CD4-positive, alpha-beta memory T cell (primary cell): ENCODE results near the gene MOV10L1. TPM values are rescaled to one million over a fixed set of nuclear protein-coding genes. Genes with fewer than 3 reads are reported as not detected.

Experiments used
- CTCF ChIA-PET: fragments of 350-600 bp; sonication (Branson Sonifier 250); formaldehyde crosslinking; loops from one replicate; lab custom pipeline; 2021; ENCODE audit warnings: inconsistent platforms; ENCODE audit not compliant: partially characterized antibody; lab: Charles Lee
- POLR2A ChIA-PET: fragments of 350-600 bp; sonication (Branson Sonifier 250); formaldehyde crosslinking; loops from one replicate; lab custom pipeline; 2021; ENCODE audit not compliant: partially characterized antibody; lab: Charles Lee
- DNase-seq, 5 donors: peaks; one replicate each; pipeline versions ENCODE4 v3.0.0 to v3.0.0-alpha.2; 2020 to 2022; ENCODE audit warnings: mixed read lengths in 1 of 5
- H3K27ac ChIP-seq: one replicate; pipeline ENCODE4 v1.7.0; 2013; ENCODE audit warnings: low read depth, low read length
- H3K27me3 ChIP-seq: 2 replicates; pipeline ENCODE4 v1.7.0; 2013; ENCODE audit warnings: mild to moderate bottlenecking, low read length, moderate library complexity; ENCODE audit not compliant: insufficient read depth
- H3K36me3 ChIP-seq: 2 replicates; pipeline ENCODE4 v1.7.0; 2013; ENCODE audit warnings: mild to moderate bottlenecking, low read length, moderate library complexity; ENCODE audit not compliant: insufficient read depth
- H3K4me1 ChIP-seq: 2 replicates; pipeline ENCODE4 v1.7.0; 2013; ENCODE audit warnings: mild to moderate bottlenecking, low read length, moderate library complexity; ENCODE audit not compliant: insufficient read depth
- H3K4me3 ChIP-seq, 2 donors: one replicate each; pipeline ENCODE4 v1.7.0; 2013; ENCODE audit warnings: low read length in 2 of 2, mild to moderate bottlenecking in 1 of 2
- H3K9me3 ChIP-seq, 2 donors: one replicate each; pipeline ENCODE4 v1.7.0; 2013; ENCODE audit warnings: low read length in 2 of 2, control low read depth in 1 of 2; ENCODE audit not compliant: control insufficient read depth in 1 of 2
- H3K27ac Mint-ChIP-seq, 7 donors: one replicate each; pipeline ENCODE4 v1.8.0; 2020 to 2021; ENCODE audit warnings: mixed read lengths in 7 of 7, mild to moderate bottlenecking in 6 of 7, inconsistent platforms in 3 of 7, moderate library complexity in 3 of 7
- H3K27me3 Mint-ChIP-seq, 2 donors: one replicate each; pipeline ENCODE4 v1.8.0; 2020 to 2021; ENCODE audit warnings: mixed read lengths in 2 of 2
- H3K36me3 Mint-ChIP-seq, 2 donors: one replicate each; pipeline ENCODE4 v1.8.0; 2020 to 2021; ENCODE audit warnings: mixed read lengths in 2 of 2, inconsistent platforms in 1 of 2, mild to moderate bottlenecking in 1 of 2
- H3K4me1 Mint-ChIP-seq, 4 donors: one replicate each; pipeline ENCODE4 v1.8.0; 2020 to 2021; ENCODE audit warnings: mixed read lengths in 4 of 4, mild to moderate bottlenecking in 1 of 4
- H3K4me3 Mint-ChIP-seq, 8 donors: one replicate each; pipeline ENCODE4 v1.8.0; 2020 to 2021; ENCODE audit warnings: mixed read lengths in 8 of 8, mild to moderate bottlenecking in 7 of 8, moderate library complexity in 6 of 8, inconsistent platforms in 3 of 8
- H3K9me3 Mint-ChIP-seq, 8 donors: one replicate each; pipeline ENCODE4 v1.8.0; 2020 to 2021; ENCODE audit warnings: mixed read lengths in 8 of 8, mild to moderate bottlenecking in 5 of 8, inconsistent platforms in 3 of 8, moderate library complexity in 1 of 8
- intact Hi-C: fragments of 100-400 bp; cut with micrococcal nuclease; formaldehyde crosslinking; loops from one replicate; pipeline ENCODE4 v1.15.1; 2023
- polyA plus RNA-seq, 2 donors: library from polyadenylated mRNA; unstranded; fragments of 300-500 nt; fragmentation: Illumina TruSeq; gene quantifications; one replicate each; pipeline ENCODE4 v1.2.3, GENCODE V29; 2021
- total RNA-seq, 2 experiments: library from RNA; stranded (reverse); gene quantifications; one replicate each; pipeline ENCODE4 v1.2.3, GENCODE V29; 2021

MOV10L1 gene
- total and polyA plus RNA-seq, 4 experiments from 2014 or later, result not detected

DNA sequence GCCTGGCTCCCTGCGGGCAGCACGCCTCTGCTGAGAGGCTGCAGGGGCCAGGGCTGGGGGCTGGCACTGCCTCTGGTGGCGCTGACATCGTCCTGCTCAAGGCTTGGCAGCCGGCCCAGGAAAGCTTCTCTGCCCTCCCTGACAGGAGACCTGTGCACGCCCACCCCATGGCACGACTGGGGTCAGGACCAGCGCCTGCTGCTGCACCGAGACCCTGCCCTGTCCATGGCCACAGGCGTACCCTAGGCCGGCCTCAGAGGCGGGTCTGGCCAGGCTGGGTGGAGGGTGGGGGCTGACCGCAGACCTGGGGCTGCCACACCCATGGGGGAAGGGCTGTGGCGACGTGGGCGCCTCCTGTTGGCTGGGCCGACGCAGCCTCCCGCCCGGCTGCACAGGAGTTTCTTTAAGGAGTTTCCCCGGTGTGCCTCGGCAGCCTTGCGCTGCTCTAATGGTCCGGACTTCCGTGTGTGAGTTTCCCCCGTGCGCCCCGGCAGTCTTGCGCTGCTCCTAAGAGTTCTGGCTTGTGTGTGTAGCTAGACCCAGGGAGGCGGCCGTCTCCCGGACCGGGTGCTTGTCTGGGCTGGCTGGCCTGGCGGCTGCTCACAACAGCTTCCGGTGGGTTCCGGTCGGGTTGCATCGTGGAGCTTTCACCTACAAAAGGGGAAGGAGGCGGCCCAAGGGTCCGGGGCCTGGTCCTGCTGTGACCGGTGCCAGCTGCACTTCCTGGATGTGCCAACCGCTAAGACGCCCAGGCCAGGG, 100.6 kb downstream of the MOV10L1 start:
- peak overlapping the region; percentile 52 to 91 for H3K4me3 ChIP-seq

DNA sequence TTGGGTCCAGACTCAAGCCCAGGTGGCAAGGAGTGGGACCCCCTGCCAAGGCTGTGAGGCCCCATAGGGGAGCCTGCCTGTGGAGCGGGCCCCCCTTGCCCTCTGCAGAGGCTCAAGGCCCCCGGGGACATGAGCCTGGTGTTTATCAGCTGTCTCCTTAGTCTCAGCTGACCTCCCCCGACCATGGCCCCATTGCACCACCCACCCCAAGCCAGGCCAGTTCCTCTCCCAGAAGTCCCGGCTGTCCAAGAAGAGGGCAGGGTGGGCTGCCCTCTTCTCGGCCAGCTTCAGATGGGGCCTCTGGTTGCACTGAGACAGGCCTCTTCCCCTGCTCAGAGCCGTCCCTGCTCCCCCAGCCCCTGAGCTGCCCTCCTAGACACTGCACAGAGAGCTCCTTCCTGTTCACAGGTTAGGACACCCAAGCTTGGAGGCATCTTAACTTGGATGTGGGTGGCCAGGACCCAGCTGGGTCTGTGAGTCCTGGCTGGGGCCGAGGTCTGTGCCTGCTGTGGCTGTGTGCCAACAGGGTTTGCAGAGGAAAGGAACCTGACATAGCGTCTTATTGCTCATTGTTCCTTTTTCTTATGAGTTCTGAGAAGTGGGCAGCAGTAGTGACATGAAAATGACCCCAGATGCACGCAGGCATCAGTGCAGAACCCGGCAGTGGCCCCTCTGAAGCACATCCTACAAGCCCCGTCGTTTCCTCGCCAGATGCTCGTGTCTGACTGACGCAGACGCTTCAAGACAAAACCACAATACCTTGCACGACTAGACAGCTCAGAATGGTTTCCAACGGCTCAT, 101.3 kb downstream of the MOV10L1 start:
- Mint-ChIP-seq H3K36me3 (peaks cover 0 to 22% of the 10 kb centered on the region in 2 donors), H3K4me1 (peaks cover 16 to 57% (median 41%) of the 10 kb centered on the region in 4 donors), H3K27ac (peak overlapping the region; percentile 96 to 100 (median 99)), H3K27me3 (no peaks in the 10 kb centered on the region), H3K4me3 (peak overlapping the region; percentile 84 to 95 (median 90)), H3K9me3 (no peaks in the 10 kb centered on the region)
- DNase-seq, result peak; percentile 85 to 94 (median 88)
- ChIA-PET POLR2A (interaction anchor here (0.7 to 4.5 kb wide), 27 partner anchors 9 to 430 kb away, joined by 3 to 73 read pairs (median 5); partner anchors contain the start of genes HDAC10, LMF2, NCAPH2 and SELENOO), CTCF (interaction anchor here (0.7 to 2.6 kb wide), 10 partner anchors 17 to 437 kb away, joined by 3 to 11 read pairs (median 4); partner anchors contain the start of genes ARSA and SCO2)
- peak overlapping the region; percentile 97 for H3K27ac ChIP-seq
- H3K4me3 ChIP-seq, result peak overlapping the region; percentile 52 to 91
- intact Hi-C loops, result loop anchor here (1.0 to 5.0 kb wide), 5 partner anchors 9 to 430 kb away; partner anchors contain the start of genes SCO2 and TUBGCP6
- peaks cover 21% of the 10 kb centered on the region for H3K36me3 ChIP-seq
- peaks cover 68% of the 10 kb centered on the region for H3K4me1 ChIP-seq
- H3K27me3 ChIP-seq, result no peaks in the 10 kb centered on the region
- H3K9me3 ChIP-seq, result no peaks in the 10 kb centered on the region

More for the DNA sequence above, 100.6 kb downstream of the MOV10L1 start:
- H3K4me1 Mint-ChIP-seq, result peaks cover 18 to 59% (median 43%) of the 10 kb centered on the region in 4 donors
- H3K9me3 Mint-ChIP-seq, result no peaks in the 10 kb centered on the region
- no peaks in the 10 kb centered on the region for H3K27me3 Mint-ChIP-seq
- Histone ChIP-seq H3K4me1 (peaks cover 69% of the 10 kb centered on the region), H3K9me3 (no peaks in the 10 kb centered on the region), H3K36me3 (peaks cover 21% of the 10 kb centered on the region), H3K27me3 (no peaks in the 10 kb centered on the region), H3K27ac (peak overlapping the region; percentile 97)
- peak overlapping the region; percentile 84 to 95 (median 90) for H3K4me3 Mint-ChIP-seq
- ChIA-PET POLR2A (interaction anchor here (0.6 to 4.5 kb wide), 26 partner anchors 8 to 431 kb away, joined by 3 to 73 read pairs (median 5); partner anchors contain the start of genes HDAC10, LMF2, NCAPH2 and SCO2), CTCF (interaction anchor here (0.7 to 2.6 kb wide), 9 partner anchors 18 to 437 kb away, joined by 3 to 11 read pairs (median 4); partner anchors contain the start of genes ARSA and SCO2)
- peak overlapping the region; percentile 96 to 100 (median 99) for H3K27ac Mint-ChIP-seq
- intact Hi-C loops, result loop anchor here (1.0 to 5.0 kb wide), 5 partner anchors 10 to 430 kb away; partner anchors contain the start of genes SCO2 and TUBGCP6
- H3K36me3 Mint-ChIP-seq, result peaks cover 0 to 19% of the 10 kb centered on the region in 2 donors
- DNase-seq, result peak; percentile 85 to 89 (median 87)

DNA sequence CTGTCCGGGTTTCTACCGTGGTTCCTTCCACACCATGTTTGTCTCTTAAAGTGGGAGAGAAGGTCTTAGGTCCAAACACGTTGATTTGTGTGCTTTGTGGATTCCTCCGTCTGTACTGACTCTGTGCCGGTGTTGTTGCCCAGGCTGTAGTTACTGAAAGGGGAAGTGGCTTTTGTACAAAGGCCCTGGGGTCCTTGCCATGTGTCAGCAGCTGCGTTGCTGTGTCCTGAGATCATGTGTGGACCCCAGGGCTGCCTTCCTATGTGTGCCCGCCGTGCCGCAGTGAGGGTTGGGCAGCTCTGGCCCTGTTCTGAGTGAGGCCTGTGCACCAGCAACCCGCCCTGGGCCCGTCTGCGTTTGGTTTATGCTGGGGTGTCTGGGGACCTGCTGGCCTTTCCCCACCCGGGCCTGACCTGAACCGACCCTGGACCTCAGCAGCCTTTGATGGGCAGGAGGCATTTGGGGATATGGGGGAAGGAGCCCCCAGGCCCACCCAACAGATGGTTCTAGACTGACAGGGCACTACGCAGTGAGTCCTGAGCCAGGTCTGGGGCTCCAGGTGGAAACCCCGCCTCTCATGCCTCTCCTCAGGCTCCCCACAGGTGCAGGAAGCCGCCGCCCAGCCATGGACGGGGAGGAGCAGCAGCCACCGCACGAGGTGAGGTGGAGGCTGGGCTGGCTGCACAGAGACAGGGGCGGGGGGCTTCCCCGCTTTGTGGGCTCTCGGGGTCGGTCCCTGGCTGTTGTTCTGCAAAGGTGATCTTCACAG, 102.8 kb downstream of the MOV10L1 start:
- Histone ChIP-seq H3K9me3 (no peaks in the 10 kb centered on the region), H3K36me3 (peaks cover 25% of the 10 kb centered on the region), H3K27me3 (no peaks in the 10 kb centered on the region), H3K27ac (peak overlapping the region; percentile 97), H3K4me1 (peaks cover 57% of the 10 kb centered on the region), H3K4me3 (peak overlapping the region in 1 of 2 donors; percentile 48)
- Mint-ChIP-seq H3K27ac (peak overlapping the region; percentile 96 to 100 (median 99)), H3K27me3 (no peaks in the 10 kb centered on the region), H3K4me1 (peaks cover 12 to 46% (median 32%) of the 10 kb centered on the region in 4 donors), H3K36me3 (peaks cover 0 to 20% of the 10 kb centered on the region in 2 donors), H3K4me3 (peak overlapping the region; percentile 67 to 95 (median 88)), H3K9me3 (no peaks in the 10 kb centered on the region)
- ChIA-PET CTCF (interaction anchor here (1.3 kb wide), 1 partner anchor 22 kb away, joined by 4 read pairs; no protein-coding TSS in a partner anchor), POLR2A (interaction anchor here (1.6 to 4.5 kb wide), 5 partner anchors 8 to 231 kb away, joined by 6 to 73 read pairs (median 14); partner anchors contain the start of genes HDAC10, SELENOO and TUBGCP6)
- DNase-seq, result peak; percentile 59 to 80 (median 68)
- intact Hi-C loops, result loop anchor here (5.0 kb wide), 1 partner anchor 335 kb away; the partner anchor contains the start of gene SCO2

DNA sequence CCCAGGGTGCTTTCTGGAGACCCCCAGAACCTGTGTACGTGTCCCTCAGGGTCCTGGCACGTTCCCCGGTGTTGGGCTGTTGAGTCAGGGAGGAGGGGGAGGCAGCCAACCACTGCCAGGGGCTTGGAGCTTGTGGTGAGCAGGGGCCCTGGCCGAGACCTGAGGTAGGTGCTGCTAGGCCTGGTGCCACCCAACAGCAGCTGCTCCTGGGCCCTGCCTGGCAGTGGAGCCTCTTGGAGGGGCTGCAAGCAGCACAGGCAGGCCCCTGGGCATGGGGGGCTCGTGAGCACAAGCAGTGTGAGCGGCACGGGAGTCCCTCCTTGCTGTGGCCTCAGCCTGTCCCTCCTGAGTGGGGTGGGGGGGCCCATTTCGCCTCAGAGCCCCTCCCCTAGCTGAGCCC, 103.8 kb downstream of the MOV10L1 start:
- H3K4me3 ChIP-seq, result no peak overlapping the region
- H3K4me1 Mint-ChIP-seq, result peaks cover 14 to 38% (median 31%) of the 10 kb centered on the region in 4 donors
- no peaks in the 10 kb centered on the region for H3K27me3 ChIP-seq
- ChIA-PET CTCF (no interaction called here), POLR2A (interaction anchor here (0.9 kb wide), 1 partner anchor 57 kb away, joined by 4 read pairs; the partner anchor contains the start of gene HDAC10)
- peaks cover 52% of the 10 kb centered on the region for H3K4me1 ChIP-seq
- H3K27ac ChIP-seq, result peak overlapping the region; percentile 97
- H3K4me3 Mint-ChIP-seq, result no peak overlapping the region
- H3K27ac Mint-ChIP-seq, result peak overlapping the region in 2 of 7 donors; percentile 98
- peaks cover 0 to 20% of the 10 kb centered on the region in 2 donors for H3K36me3 Mint-ChIP-seq
- DNase-seq, result peak in 1 of 5 donors; percentile 31
- intact Hi-C loops, result loop anchor here (5.0 kb wide), 1 partner anchor 334 kb away; the partner anchor contains the start of gene SCO2
- peaks cover 27% of the 10 kb centered on the region for H3K36me3 ChIP-seq
- H3K9me3 Mint-ChIP-seq, result no peaks in the 10 kb centered on the region
- H3K9me3 ChIP-seq, result no peaks in the 10 kb centered on the region
- H3K27me3 Mint-ChIP-seq, result no peaks in the 10 kb centered on the region

DNA sequence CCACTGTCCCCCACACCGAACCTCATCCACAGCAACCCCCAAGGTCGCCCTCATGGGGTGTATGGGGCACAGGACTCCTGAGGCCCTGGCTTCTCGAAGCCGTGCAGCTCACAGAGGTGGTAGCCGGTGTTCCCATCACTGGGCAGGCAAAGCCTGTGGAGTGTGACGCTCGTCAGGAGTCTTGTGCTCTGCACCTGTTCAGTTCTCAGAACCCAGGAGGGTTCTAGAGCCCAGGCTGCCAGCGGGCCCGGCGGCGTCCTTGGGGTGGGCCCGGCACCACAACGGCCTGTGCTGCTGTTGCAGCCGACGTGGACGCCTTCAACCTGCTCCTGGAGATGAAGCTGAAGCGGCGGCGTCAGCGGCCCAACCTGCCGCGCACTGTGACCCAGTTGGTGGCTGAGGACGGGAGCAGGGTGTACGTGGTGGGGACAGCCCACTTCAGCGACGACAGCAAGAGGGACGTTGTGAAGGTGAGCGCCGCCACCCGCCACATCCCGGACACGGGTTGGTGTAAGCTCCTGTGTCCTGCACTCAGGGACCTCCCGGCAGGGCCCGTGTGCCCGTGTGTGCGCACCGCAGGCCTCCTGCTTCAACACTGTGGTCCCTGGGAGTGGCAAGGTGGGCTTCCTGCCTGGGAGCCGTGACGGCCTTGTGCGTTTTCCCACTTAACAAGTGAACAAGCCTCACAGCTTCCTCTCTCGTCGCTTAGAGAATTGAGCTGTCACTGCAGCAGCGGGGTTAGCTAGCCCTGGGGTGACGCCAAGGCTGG, 104.4 kb downstream of the MOV10L1 start:
- intact Hi-C loops, result loop anchor here (5.0 kb wide), 1 partner anchor 333 kb away; the partner anchor contains the start of gene SCO2
- no peak overlapping the region for H3K27ac ChIP-seq
- peaks cover 0 to 20% of the 10 kb centered on the region in 2 donors for H3K36me3 Mint-ChIP-seq
- ChIA-PET POLR2A (interaction anchor here (0.6 to 1.3 kb wide), 3 partner anchors 7 to 109 kb away, joined by 3 to 4 read pairs (median 3); partner anchors contain the start of gene HDAC10), CTCF (interaction anchor here (0.7 kb wide), 1 partner anchor 48 kb away, joined by 3 read pairs; no protein-coding TSS in a partner anchor)
- H3K9me3 ChIP-seq, result no peaks in the 10 kb centered on the region
- peak overlapping the region in 3 of 7 donors; percentile 4 to 60 (median 15) for H3K27ac Mint-ChIP-seq
- peaks cover 46% of the 10 kb centered on the region for H3K4me1 ChIP-seq
- peaks cover 27% of the 10 kb centered on the region for H3K36me3 ChIP-seq
- H3K4me3 Mint-ChIP-seq, result no peak overlapping the region
- peaks cover 14 to 36% (median 28%) of the 10 kb centered on the region in 4 donors for H3K4me1 Mint-ChIP-seq
- H3K4me3 ChIP-seq, result no peak overlapping the region
- H3K9me3 Mint-ChIP-seq, result no peaks in the 10 kb centered on the region
- no peaks in the 10 kb centered on the region for H3K27me3 Mint-ChIP-seq
- H3K27me3 ChIP-seq, result no peaks in the 10 kb centered on the region
- peak in 1 of 5 donors; percentile 37 for DNase-seq
